Mesenchymal stem cell (in vitro differentiated cells and primary cell): ENCODE data around the gene MCM5.

Experiments
- DNase-seq: peaks from one replicate; pipeline ENCODE4 v3.0.0-alpha.2; 2013
- H2AFZ ChIP-seq: one replicate; pipeline ENCODE4 v1.6.1; 2013; ENCODE audit warnings: low read depth, mild to moderate bottlenecking, control low read depth, inconsistent platforms, low read length, moderate library complexity
- H2AK5ac ChIP-seq: 2 replicates; pipeline ENCODE4 v1.6.1; 2013; ENCODE audit warnings: low read length, moderate library complexity, mild to moderate bottlenecking, inconsistent platforms; ENCODE audit not compliant: severe bottlenecking
- H2BK120ac ChIP-seq: one replicate; pipeline ENCODE4 v1.6.1; 2013; ENCODE audit warnings: low read depth, mild to moderate bottlenecking, inconsistent platforms, low read length, moderate library complexity
- H2BK12ac ChIP-seq, 2 experiments: one replicate each; pipeline ENCODE4 v1.6.1; 2013; ENCODE audit warnings: inconsistent platforms in 2 of 2, low read length in 2 of 2, mild to moderate bottlenecking in 2 of 2, moderate library complexity in 2 of 2, control low read depth in 1 of 2
- H2BK15ac ChIP-seq: one replicate; pipeline ENCODE4 v1.6.1; 2013; ENCODE audit warnings: mild to moderate bottlenecking, low read depth, inconsistent platforms; ENCODE audit not compliant: poor library complexity, severe bottlenecking
- H2BK5ac ChIP-seq: 2 replicates; pipeline ENCODE4 v1.6.1; 2013; ENCODE audit warnings: low read depth, mild to moderate bottlenecking, low read length, control low read depth, inconsistent platforms; ENCODE audit not compliant: poor library complexity, severe bottlenecking
- H3K14ac ChIP-seq, 2 experiments: one replicate each; pipeline ENCODE4 v1.6.1; 2013; ENCODE audit warnings: inconsistent platforms in 2 of 2, low read length in 2 of 2, control low read depth in 1 of 2, mild to moderate bottlenecking in 1 of 2, moderate library complexity in 1 of 2
- H3K18ac ChIP-seq, 2 experiments: one replicate each; pipeline ENCODE4 v1.6.1; 2013; ENCODE audit warnings: inconsistent platforms in 2 of 2, low read length in 2 of 2, control low read depth in 1 of 2, low read depth in 1 of 2, mild to moderate bottlenecking in 1 of 2
- H3K23ac ChIP-seq, 2 experiments: one replicate each; pipeline ENCODE4 v1.6.1; 2013; ENCODE audit warnings: inconsistent platforms in 2 of 2, low read length in 2 of 2, mild to moderate bottlenecking in 2 of 2, moderate library complexity in 2 of 2, control low read depth in 1 of 2
- H3K27ac ChIP-seq: 2 replicates; pipeline ENCODE4 v1.5.1; 2013; ENCODE audit warnings: mild to moderate bottlenecking, moderate library complexity, low read length, control low read depth, inconsistent platforms; ENCODE audit not compliant: poor library complexity, severe bottlenecking
- H3K27me3 ChIP-seq, 2 experiments: 2 replicates each; pipeline versions ENCODE4 v1.6.1 to v1.7.0; 2013; ENCODE audit warnings: low read length in 2 of 2, mild to moderate bottlenecking in 2 of 2, moderate library complexity in 2 of 2, control low read depth in 1 of 2, inconsistent platforms in 1 of 2; ENCODE audit not compliant: control insufficient read depth in 1 of 2, insufficient read depth in 1 of 2
- H3K36me3 ChIP-seq, 2 experiments: 2 replicates each; pipeline versions ENCODE4 v1.6.1 to v1.7.0; 2013; ENCODE audit warnings: low read length in 2 of 2, control low read depth in 1 of 2, inconsistent platforms in 1 of 2, low read depth in 1 of 2, mild to moderate bottlenecking in 1 of 2; ENCODE audit not compliant: insufficient read depth in 2 of 2, control insufficient read depth in 1 of 2
- H3K4ac ChIP-seq, 2 experiments: one replicate each; pipeline ENCODE4 v1.6.1; 2013; ENCODE audit warnings: inconsistent platforms in 2 of 2, low read length in 2 of 2, mild to moderate bottlenecking in 2 of 2, moderate library complexity in 2 of 2, control low read depth in 1 of 2, low read depth in 1 of 2
- H3K4me1 ChIP-seq: 2 replicates; pipeline ENCODE4 v1.6.1; 2013; ENCODE audit warnings: low read depth, low read length, control low read depth; ENCODE audit not compliant: control insufficient read depth, insufficient read depth
- H3K4me2 ChIP-seq: 2 replicates; pipeline ENCODE4 v1.6.1; 2013; ENCODE audit warnings: low read length, mild to moderate bottlenecking, inconsistent platforms; ENCODE audit not compliant: poor library complexity, severe bottlenecking
- H3K4me3 ChIP-seq, 2 experiments: 2 replicates each; pipeline versions ENCODE4 v1.5.1 to v1.7.0; 2013; ENCODE audit warnings: low read length in 2 of 2, mild to moderate bottlenecking in 2 of 2, control low read depth in 1 of 2, low read depth in 1 of 2; ENCODE audit not compliant: insufficient read depth in 1 of 2
- H3K79me1 ChIP-seq: replicated peaks from 2 replicates; pipeline ENCODE4 v1.6.1; 2013; ENCODE audit warnings: mild to moderate bottlenecking, control low read depth, low read length, inconsistent platforms; ENCODE audit not compliant: poor library complexity, severe bottlenecking
- H3K9ac ChIP-seq: 2 replicates; pipeline ENCODE4 v1.7.0; 2013; ENCODE audit warnings: mild to moderate bottlenecking, low read length, moderate library complexity
- H3K9me3 ChIP-seq: 2 replicates; pipeline ENCODE4 v1.7.0; 2013; ENCODE audit warnings: mild to moderate bottlenecking, low read length; ENCODE audit not compliant: control insufficient read depth
- H4K8ac ChIP-seq: one replicate; pipeline ENCODE4 v1.6.1; 2013; ENCODE audit warnings: inconsistent platforms, mild to moderate bottlenecking, low read length, moderate library complexity
- H4K91ac ChIP-seq: one replicate; pipeline ENCODE4 v1.6.1; 2013; ENCODE audit warnings: mild to moderate bottlenecking, low read length, inconsistent platforms
- WGBS: methylation state at CpG from one replicate; pipeline ENCODE4 v1.1.7; 2013; ENCODE audit warnings: mixed read lengths; 5-methylcytosine and 5-hydroxymethylcytosine counted together

Gene MCM5

GRCh38 chr22:35443338-35443737 lies 43.4 kb downstream of the MCM5 start:
- H3K4me2 ChIP-seq: no peak overlapping the region
- H3K14ac ChIP-seq: no peak overlapping the region
- no peak overlapping the region for H3K23ac ChIP-seq
- H3K27ac ChIP-seq: no peak overlapping the region
- no peak overlapping the region for H2BK12ac ChIP-seq
- 79% methylated on average over 6 of the region's 6 CpGs for WGBS
- no peak overlapping the region for H2BK5ac ChIP-seq
- H3K27me3 ChIP-seq: no peaks in the 10 kb centered on the region
- no peak overlapping the region for H2AK5ac ChIP-seq
- no peak overlapping the region for H3K9ac ChIP-seq
- no peaks in the 10 kb centered on the region for H3K9me3 ChIP-seq
- H4K8ac ChIP-seq: no peak overlapping the region
- no peak overlapping the region for H3K4me3 ChIP-seq
- H3K36me3 ChIP-seq: peaks cover 0 to 2% of the 10 kb centered on the region in 2 experiments
- no peak overlapping the region for H2BK120ac ChIP-seq
- H4K91ac ChIP-seq: no peak overlapping the region
- peaks cover 29% of the 10 kb centered on the region for H3K4me1 ChIP-seq
- peak overlapping the region in 1 of 2 experiments; percentile 13 for H3K4ac ChIP-seq
- H2AFZ ChIP-seq: no peak overlapping the region
- no peak for DNase-seq
- H3K79me1 ChIP-seq: no peaks in the 10 kb centered on the region
- H3K18ac ChIP-seq: no peak overlapping the region
- H2BK15ac ChIP-seq: no peak overlapping the region

GRCh38 chr22:35443790-35444684 lies 44.1 kb downstream of the MCM5 start:
- H3K9me3 ChIP-seq: no peaks in the 10 kb centered on the region
- H3K4ac ChIP-seq: peak overlapping the region in 1 of 2 experiments; percentile 12
- no peak overlapping the region for H3K23ac ChIP-seq
- no peak overlapping the region for H2AFZ ChIP-seq
- peak overlapping the region; percentile 83 for H4K91ac ChIP-seq
- H3K79me1 ChIP-seq: no peaks in the 10 kb centered on the region
- H2AK5ac ChIP-seq: peak overlapping the region; percentile 38
- H2BK12ac ChIP-seq: peak overlapping the region; percentile 44 to 88
- peak overlapping the region; percentile 71 for H2BK15ac ChIP-seq
- no peak overlapping the region for H3K27ac ChIP-seq
- H2BK5ac ChIP-seq: no peak overlapping the region
- H3K14ac ChIP-seq: peak overlapping the region in 1 of 2 experiments; percentile 71
- peaks cover 0 to 2% of the 10 kb centered on the region in 2 experiments for H3K36me3 ChIP-seq
- H3K18ac ChIP-seq: no peak overlapping the region
- H4K8ac ChIP-seq: peak overlapping the region; percentile 66
- H3K4me1 ChIP-seq: peaks cover 29% of the 10 kb centered on the region
- 77% methylated on average over 11 of the region's 11 CpGs for WGBS
- no peak overlapping the region for H3K9ac ChIP-seq
- H3K4me2 ChIP-seq: no peak overlapping the region
- no peak overlapping the region for H3K4me3 ChIP-seq
- H3K27me3 ChIP-seq: no peaks in the 10 kb centered on the region
- no peak overlapping the region for H2BK120ac ChIP-seq
- DNase-seq: no peak

- H3K4me2 ChIP-seq: no peak overlapping the region
- H3K9ac ChIP-seq: no peak overlapping the region
- no peak overlapping the region for H2BK120ac ChIP-seq
- no peaks in the 10 kb centered on the region for H3K9me3 ChIP-seq
- H2BK12ac ChIP-seq: peak overlapping the region; percentile 44 to 88
- WGBS: 90% methylated on average over 10 of the region's 13 CpGs
- H2AFZ ChIP-seq: no peak overlapping the region
- peak overlapping the region; percentile 10 for H4K8ac ChIP-seq
- no peak for DNase-seq
- no peak overlapping the region for H2AK5ac ChIP-seq
- H3K4me1 ChIP-seq: peaks cover 29% of the 10 kb centered on the region
- H2BK15ac ChIP-seq: no peak overlapping the region
- H3K23ac ChIP-seq: no peak overlapping the region
- no peak overlapping the region for H2BK5ac ChIP-seq
- H3K79me1 ChIP-seq: no peaks in the 10 kb centered on the region
- H3K27me3 ChIP-seq: no peaks in the 10 kb centered on the region
- peaks cover 0 to 2% of the 10 kb centered on the region in 2 experiments for H3K36me3 ChIP-seq
- H3K27ac ChIP-seq: no peak overlapping the region
- no peak overlapping the region for H3K14ac ChIP-seq
- H4K91ac ChIP-seq: peak overlapping the region; percentile 83
- H3K4me3 ChIP-seq: no peak overlapping the region
- peak overlapping the region in 1 of 2 experiments; percentile 6 for H3K18ac ChIP-seq
- H3K4ac ChIP-seq: no peak overlapping the region
Observed at GRCh38 chr22:35444685-35445399, 44.9 kb downstream of the MCM5 start.

GRCh38 chr22:35445933-35446332 lies 46.0 kb downstream of the MCM5 start:
- peak overlapping the region; percentile 78 for H4K8ac ChIP-seq
- H2BK5ac ChIP-seq: no peak overlapping the region
- H3K4me1 ChIP-seq: peaks cover 29% of the 10 kb centered on the region
- peak overlapping the region; percentile 37 for H2BK120ac ChIP-seq
- no peak overlapping the region for H2BK15ac ChIP-seq
- H3K4me3 ChIP-seq: no peak overlapping the region
- no peak overlapping the region for H3K14ac ChIP-seq
- H3K27ac ChIP-seq: peak overlapping the region; percentile 21
- no peak overlapping the region for H2AK5ac ChIP-seq
- no peak overlapping the region for H3K23ac ChIP-seq
- H2BK12ac ChIP-seq: peak overlapping the region; percentile 38 to 94
- DNase-seq: peak; percentile 53
- H3K9ac ChIP-seq: peak overlapping the region; percentile 42
- peaks cover 0 to 2% of the 10 kb centered on the region in 2 experiments for H3K36me3 ChIP-seq
- no peaks in the 10 kb centered on the region for H3K79me1 ChIP-seq
- WGBS: 43% methylated on average over 4 of the region's 4 CpGs
- peak overlapping the region; percentile 79 for H4K91ac ChIP-seq
- H3K9me3 ChIP-seq: no peaks in the 10 kb centered on the region
- peak overlapping the region; percentile 61 to 87 for H3K18ac ChIP-seq
- H3K27me3 ChIP-seq: no peaks in the 10 kb centered on the region
- H3K4ac ChIP-seq: peak overlapping the region; percentile 51 to 52
- no peak overlapping the region for H3K4me2 ChIP-seq
- H2AFZ ChIP-seq: peak overlapping the region; percentile 21
